SJCRH30 (cell line): ENCODE results near the gene RBM15B. TPM values are rescaled to one million over a fixed set of nuclear protein-coding genes. Genes with fewer than 3 reads are reported as not detected.
A peak's percentile ranks its signal among the peaks of the same experiment; 100 is the strongest.
"Not testable (repeated sequence)": the region's sequence is repeated elsewhere in the genome, so short reads cannot be mapped to it uniquely, and the experiment has no call there.

Experiments used
- DNase-seq, 2 experiments: peaks; one replicate each; pipeline ENCODE4 v3.0.0-alpha.2; 2015 to 2020
- H3K27ac ChIP-seq: fragments of 250-450 bp; sonication (Bioruptor Pico); 2 replicates; pipeline ENCODE4 v1.5.1; 2020; ENCODE audit warnings: mild to moderate bottlenecking, moderate library complexity
- H3K27me3 ChIP-seq: fragments of 250-450 bp; sonication (Bioruptor Pico); 2 replicates; pipeline ENCODE4 v1.5.1; 2020; ENCODE audit warnings: mild to moderate bottlenecking, moderate library complexity
- H3K36me3 ChIP-seq: fragments of 250-450 bp; sonication (Bioruptor Pico); 2 replicates; pipeline ENCODE4 v1.5.1; 2020; ENCODE audit warnings: mild to moderate bottlenecking, moderate library complexity
- H3K4me1 ChIP-seq: fragments of 250-450 bp; sonication (Bioruptor Pico); 2 replicates; pipeline ENCODE4 v1.5.1; 2020; ENCODE audit warnings: mild to moderate bottlenecking, moderate library complexity
- H3K4me3 ChIP-seq: fragments of 250-450 bp; sonication (Bioruptor Pico); 2 replicates; pipeline ENCODE4 v1.5.1; 2020; ENCODE audit warnings: mild to moderate bottlenecking, moderate library complexity
- H3K9me3 ChIP-seq: fragments of 250-450 bp; sonication (Bioruptor Pico); replicated peaks from 2 replicates; pipeline ENCODE4 v1.5.1; 2020; ENCODE audit warnings: mild to moderate bottlenecking, moderate library complexity
- total RNA-seq: library from RNA; depleted of rRNA; stranded (reverse); fragments of >200 nt; shearing (Covaris generic); gene quantifications from 2 replicates; pipeline ENCODE4 v1.2.3, GENCODE V29; 2014

RBM15B gene
- total RNA-seq, 1 experiment from 2014 or later = 33.6 TPM

DNA sequence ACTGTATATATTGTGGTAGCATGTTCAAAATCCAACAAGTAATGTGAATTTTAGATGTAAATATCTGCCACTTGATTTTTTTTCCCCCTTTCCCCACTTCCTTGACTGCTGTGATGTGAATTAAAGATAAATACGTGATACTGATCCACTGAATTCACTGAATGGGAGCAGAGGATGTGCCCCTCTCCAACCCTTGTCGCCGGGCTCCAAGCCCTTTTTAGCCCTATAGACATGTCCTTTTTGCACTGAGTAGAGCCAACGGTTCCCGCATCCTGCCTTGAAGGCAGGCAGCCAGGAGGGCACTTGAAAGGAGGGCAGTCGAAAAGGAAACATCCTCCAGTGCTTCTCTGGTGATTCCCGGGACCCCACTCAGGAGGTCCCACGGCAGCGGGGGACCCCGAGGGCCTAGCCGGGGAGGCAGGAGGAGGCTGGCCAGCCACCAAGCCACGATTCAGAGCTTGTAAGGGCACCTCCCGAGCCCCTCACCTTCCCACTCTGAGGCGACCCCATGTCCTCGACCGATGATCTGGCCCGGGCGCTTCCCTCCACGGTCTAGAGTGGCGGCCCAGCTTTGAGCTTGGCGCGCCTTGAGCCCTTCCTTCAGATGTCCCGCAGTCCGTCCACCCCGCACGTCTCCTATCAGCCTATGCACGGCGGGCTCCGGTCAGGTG lies 6.9 kb upstream of the RBM15B start:
- peak in 1 of 2 experiments; percentile 29 for DNase-seq
- Histone ChIP-seq H3K4me1 (peaks cover 15% of the 10 kb centered on the region), H3K36me3 (peaks cover 7% of the 10 kb centered on the region), H3K27me3 (no peaks in the 10 kb centered on the region), H3K4me3 (peak overlapping the region; percentile 89), H3K27ac (peak overlapping the region; percentile 87), H3K9me3 (no peaks in the 10 kb centered on the region)

DNA sequence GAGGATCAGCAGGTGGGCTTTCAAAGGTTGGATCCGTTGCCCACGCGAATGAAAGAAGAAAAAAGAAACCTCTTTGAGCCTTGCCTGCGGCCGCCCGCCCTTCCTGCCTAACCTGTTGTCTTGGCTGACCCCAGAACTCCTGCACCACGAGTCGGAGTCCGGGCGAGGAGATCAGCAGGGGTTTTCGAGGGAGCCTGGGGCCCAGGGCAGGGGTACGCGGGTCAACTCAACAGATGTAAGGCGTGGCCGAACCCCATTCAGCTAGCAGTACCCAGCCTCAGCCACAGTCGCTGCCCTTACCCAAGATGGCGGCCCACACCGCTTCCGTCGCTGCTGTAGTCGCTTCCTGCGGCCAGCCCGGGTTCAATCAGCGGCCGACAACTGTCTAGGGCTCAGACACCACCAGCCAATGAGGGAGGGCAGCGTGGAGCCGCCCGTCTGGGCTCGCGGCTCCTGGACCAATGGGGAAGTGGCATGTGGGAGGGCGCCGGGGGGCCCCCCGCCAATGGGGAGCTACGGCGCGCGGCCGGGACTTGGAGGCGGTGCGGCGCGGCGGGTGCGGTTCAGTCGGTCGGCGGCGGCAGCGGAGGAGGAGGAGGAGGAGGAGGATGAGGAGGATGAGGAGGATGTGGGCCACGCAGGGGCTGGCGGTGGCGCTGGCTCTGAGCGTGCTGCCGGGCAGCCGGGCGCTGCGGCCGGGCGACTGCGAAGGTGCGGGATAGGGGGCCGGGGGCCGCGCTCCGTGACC lies 6.2 kb upstream of the RBM15B start, which contains the start of gene MANF:
Gene MANF (plus strand): TSS at position 566 of the 748 bp plus-strand sequence. CDS start 52 bp downstream, at position 618.
- Histone ChIP-seq H3K27me3 (no peaks in the 10 kb centered on the region), H3K36me3 (peaks cover 13% of the 10 kb centered on the region), H3K27ac (peak within 1 kb of the TSS; percentile 87), H3K9me3 (no peaks in the 10 kb centered on the region), H3K4me1 (peaks cover 9% of the 10 kb centered on the region), H3K4me3 (peak within 1 kb of the TSS; percentile 89)
- peak; percentile 97 to 98 for DNase-seq

DNA sequence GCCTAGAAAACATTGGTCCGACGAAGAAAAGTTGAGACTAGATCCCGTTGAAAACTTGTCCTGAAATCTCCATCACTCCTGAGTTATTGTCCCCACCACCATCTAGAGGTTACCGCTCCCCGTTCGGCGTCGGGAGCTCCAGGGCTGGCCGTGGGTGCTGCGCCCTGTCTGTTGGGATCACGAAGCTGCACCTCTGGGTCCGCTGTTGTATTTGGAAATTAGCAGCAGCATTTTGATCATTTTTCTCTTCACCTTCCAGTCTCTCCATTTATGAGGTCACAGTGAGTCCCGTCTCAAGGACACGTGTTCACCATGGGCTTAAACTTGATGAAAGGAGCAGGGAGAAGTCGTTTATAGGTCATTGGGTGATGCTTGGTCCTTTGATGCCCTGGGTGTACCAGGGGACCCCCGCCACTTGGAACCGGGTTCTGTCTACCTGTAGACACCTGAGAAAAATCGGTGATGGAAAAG lies 5.4 kb upstream of the RBM15B start:
- Histone ChIP-seq H3K27me3 (no peaks in the 10 kb centered on the region), H3K4me3 (peak overlapping the region; percentile 89), H3K9me3 (no peaks in the 10 kb centered on the region), H3K36me3 (peaks cover 17% of the 10 kb centered on the region), H3K4me1 (peaks cover 11% of the 10 kb centered on the region), H3K27ac (peak overlapping the region; percentile 87; the same call in 1 of the 2 replicates)
- no peak for DNase-seq

DNA sequence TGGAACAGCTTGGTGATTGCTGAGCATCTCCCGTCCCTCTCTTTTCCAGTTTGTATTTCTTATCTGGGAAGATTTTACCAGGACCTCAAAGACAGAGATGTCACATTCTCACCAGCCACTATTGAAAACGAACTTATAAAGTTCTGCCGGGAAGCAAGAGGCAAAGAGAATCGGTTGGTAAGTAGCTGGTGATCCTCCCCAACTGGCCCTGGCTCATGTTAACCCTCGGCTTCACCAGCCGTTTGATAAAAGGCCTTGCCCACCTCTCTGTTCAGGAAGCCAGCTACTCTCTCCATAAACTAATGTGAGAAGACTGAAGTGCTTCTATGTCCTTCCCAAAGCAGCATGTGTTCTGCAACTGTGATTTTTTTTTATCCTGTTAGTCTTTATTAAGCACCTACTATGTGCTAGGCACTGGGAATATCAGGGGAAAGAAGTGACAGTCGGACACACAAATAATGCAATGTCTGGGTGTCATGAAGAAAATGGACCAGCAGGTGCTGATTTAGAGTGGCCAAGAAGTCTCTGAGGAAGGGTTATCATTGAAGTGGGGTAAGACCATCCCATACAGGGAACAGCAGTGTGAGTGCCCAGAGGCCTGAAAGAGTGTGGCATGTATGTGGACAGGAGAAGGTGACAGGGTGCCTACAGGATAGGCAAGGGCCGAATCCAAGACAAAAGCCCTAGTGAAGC lies 4.8 kb upstream of the RBM15B start:
- Histone ChIP-seq H3K36me3 (peaks cover 17% of the 10 kb centered on the region), H3K27ac (no peak overlapping the region), H3K9me3 (no peaks in the 10 kb centered on the region), H3K4me1 (peaks cover 11% of the 10 kb centered on the region), H3K4me3 (peak overlapping the region; percentile 89), H3K27me3 (no peaks in the 10 kb centered on the region)
- no peak for DNase-seq

DNA sequence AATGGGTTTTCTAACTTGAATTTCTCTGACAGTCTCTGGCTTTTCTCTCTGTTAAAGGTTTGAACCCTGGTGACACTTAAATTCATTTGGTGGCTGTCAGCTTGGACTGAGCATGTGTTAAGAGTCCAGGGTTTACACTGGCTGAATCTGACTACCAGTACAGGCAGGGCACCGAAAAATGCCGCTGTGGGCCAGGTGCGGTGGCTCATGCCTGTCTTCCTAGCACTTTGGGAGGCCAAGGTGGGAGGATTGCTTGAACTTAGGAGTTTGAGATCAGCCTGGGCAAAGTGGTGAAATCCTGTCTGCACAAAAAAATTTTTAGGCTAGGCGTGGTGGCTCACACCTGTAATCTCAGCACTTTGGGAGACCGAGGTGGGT lies 4.2 kb upstream of the RBM15B start:
- Histone ChIP-seq H3K27me3 (no peaks in the 10 kb centered on the region), H3K9me3 (no peaks in the 10 kb centered on the region), H3K4me3 (no peak overlapping the region), H3K36me3 (peaks cover 17% of the 10 kb centered on the region), H3K27ac (no peak overlapping the region), H3K4me1 (peaks cover 11% of the 10 kb centered on the region)
- no peak for DNase-seq

GRCh38 chr3:51387281-51387680 lies 3.8 kb upstream of the RBM15B start:
- H3K27ac ChIP-seq, H3K4me3 ChIP-seq: not testable (repeated sequence)
- H3K36me3 ChIP-seq = peaks cover 18% of the 10 kb centered on the region

GRCh38 chr3:51388286-51389029 lies 2.6 kb upstream of the RBM15B start:
- Histone ChIP-seq H3K27ac (no peak overlapping the region), H3K4me1 (peaks cover 11% of the 10 kb centered on the region), H3K36me3 (peaks cover 30% of the 10 kb centered on the region), H3K9me3 (no peaks in the 10 kb centered on the region), H3K4me3 (no peak overlapping the region), H3K27me3 (no peaks in the 10 kb centered on the region)
- no peak for DNase-seq

More at GRCh38 chr3:51387281-51387680, 3.8 kb upstream of the RBM15B start:
- not testable (repeated sequence) for H3K27me3 ChIP-seq, DNase-seq, H3K9me3 ChIP-seq
- peaks cover 11% of the 10 kb centered on the region for H3K4me1 ChIP-seq

DNA sequence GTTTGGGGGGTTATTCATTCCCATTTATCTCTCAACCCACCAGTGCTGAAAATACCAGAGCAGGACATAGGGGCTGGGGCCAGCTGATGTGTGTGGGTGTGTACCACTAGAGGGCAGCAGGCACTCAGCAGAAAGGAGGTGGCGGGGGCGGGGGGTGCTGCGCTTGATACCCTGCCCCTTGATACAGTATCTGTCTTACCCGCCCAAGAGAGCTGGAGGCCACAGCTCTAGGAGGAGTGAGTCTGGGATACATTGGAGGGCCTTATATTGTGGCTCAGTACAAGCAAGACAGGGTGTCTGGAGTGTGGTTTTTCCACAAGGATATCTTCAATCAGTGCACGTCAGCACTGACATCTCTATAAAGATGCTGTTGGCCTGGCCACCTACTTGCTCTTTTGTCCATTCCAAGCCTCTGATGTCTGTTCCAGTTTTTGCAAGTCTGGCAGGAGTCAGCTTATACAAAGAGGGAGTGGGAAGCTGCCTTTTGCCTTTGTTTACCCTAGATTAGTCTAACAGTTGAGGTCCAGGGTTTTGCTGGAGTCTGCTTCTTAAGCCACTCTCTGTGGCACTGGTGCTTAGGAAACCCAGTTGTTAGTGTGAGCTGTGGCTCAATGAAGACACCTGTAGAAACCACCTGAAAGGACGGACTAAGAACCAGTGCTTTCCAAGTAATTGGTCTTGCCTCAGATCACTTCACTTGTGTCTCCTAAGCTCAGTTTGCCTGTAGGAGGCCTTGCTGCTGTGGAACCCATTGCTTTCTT lies 1.5 kb upstream of the RBM15B start:
- DNase-seq = peak; percentile 65 to 71
- peaks cover 41% of the 10 kb centered on the region for H3K36me3 ChIP-seq
- no peak overlapping the region for H3K27ac ChIP-seq
- H3K27me3 ChIP-seq = no peaks in the 10 kb centered on the region
- H3K9me3 ChIP-seq = no peaks in the 10 kb centered on the region
- H3K4me1 ChIP-seq = peaks cover 8% of the 10 kb centered on the region
- no peak overlapping the region for H3K4me3 ChIP-seq

GRCh38 chr3:51390246-51391074 lies 625 bp upstream of the RBM15B start:
- no peak overlapping the region for H3K27ac ChIP-seq

GRCh38 chr3:51391566-51392354 lies 675 bp downstream of the RBM15B start:
- Histone ChIP-seq H3K27ac (peak overlapping the region; percentile 41; the same call in 1 of the 2 replicates), H3K9me3 (no peaks in the 10 kb centered on the region), H3K27me3 (no peaks in the 10 kb centered on the region), H3K4me3 (peak overlapping the region; percentile 76), H3K36me3 (peaks cover 62% of the 10 kb centered on the region), H3K4me1 (peaks cover 3% of the 10 kb centered on the region)
- DNase-seq = no peak

More at GRCh38 chr3:51390246-51391074, 625 bp upstream of the RBM15B start:
- DNase-seq = no peak
- no peaks in the 10 kb centered on the region for H3K27me3 ChIP-seq
- peak overlapping the region; percentile 76 for H3K4me3 ChIP-seq
- H3K9me3 ChIP-seq = no peaks in the 10 kb centered on the region
- peaks cover 8% of the 10 kb centered on the region for H3K4me1 ChIP-seq
- H3K36me3 ChIP-seq = peaks cover 50% of the 10 kb centered on the region

- no peak overlapping the region for H3K27ac ChIP-seq
- no peak for DNase-seq
Measured at GRCh38 chr3:51392355-51393133, 1.5 kb downstream of the RBM15B start.

GRCh38 chr3:51393134-51393495 lies 2.0 kb downstream of the RBM15B start:
- Histone ChIP-seq H3K4me3 (no peak overlapping the region), H3K27me3 (no peaks in the 10 kb centered on the region), H3K27ac (no peak overlapping the region), H3K36me3 (peaks cover 74% of the 10 kb centered on the region), H3K9me3 (no peaks in the 10 kb centered on the region), H3K4me1 (peaks cover 3% of the 10 kb centered on the region)
- DNase-seq = no peak

More at GRCh38 chr3:51392355-51393133, 1.5 kb downstream of the RBM15B start:
- Histone ChIP-seq H3K4me3 (no peak overlapping the region), H3K4me1 (peaks cover 3% of the 10 kb centered on the region), H3K27me3 (no peaks in the 10 kb centered on the region), H3K9me3 (no peaks in the 10 kb centered on the region), H3K36me3 (peaks cover 68% of the 10 kb centered on the region)
